A549 (cell line): ENCODE measurements around the gene RGMA. TPM values are rescaled to one million over a fixed set of nuclear protein-coding genes. Genes with fewer than 3 reads are reported as not detected.

ENCODE experiments used
- ATAC-seq, 2 experiments: fragments of 200-7000 bp in 1 of 2; fragments of >200 bp in 1 of 2; cut with Nextera tagmentation in 1 of 2; cut with Tn5 transposase in 1 of 2; 3 replicates each; pipeline versions ENCODE4 v1.8.0 to v1.9.1; 2018 to 2020; ENCODE audit warnings: mild to moderate bottlenecking in 1 of 2, moderate library complexity in 1 of 2
- CTCF ChIA-PET: fragments of 300-600 bp; sonication (Branson Sonifier 250); formaldehyde crosslinking; extraction: SDS; loops from one replicate; lab custom pipeline; 2021; ENCODE audit warnings: antibody characterized with exemption, inconsistent platforms; lab: Yijun Ruan, JAX
- POLR2A ChIA-PET: fragments of 350-600 bp; formaldehyde crosslinking; extraction: SDS; loops from one replicate; lab custom pipeline; 2021; ENCODE audit warnings: antibody characterized with exemption, inconsistent platforms; lab: Yijun Ruan, JAX
- DNase-seq, 2 experiments: peaks; one replicate each; pipeline versions ENCODE4 v3.0.0 to v3.0.0-alpha.2; 2011 to 2016; ENCODE audit warnings: low read depth in 1 of 2, low spot score in 1 of 2
- FAIRE-seq: peaks from 2 replicates; lab custom pipeline; 2011; peaks lifted over from hg19 to GRCh38; lab: Jason Lieb, UNC
- H3K27ac ChIP-seq, 2 experiments: fragments of >200 bp; sonication (Bioruptor Twin); formaldehyde crosslinking; 3 replicates each; pipeline ENCODE4 v1.5.1; 2016 to 2017
- H3K4me1 ChIP-seq: fragments of >200 bp; sonication (Bioruptor Twin); formaldehyde crosslinking; 3 replicates; pipeline ENCODE4 v1.6.1; 2016
- H3K4me2 ChIP-seq: fragments of >200 bp; sonication (Bioruptor Twin); formaldehyde crosslinking; 3 replicates; pipeline ENCODE4 v1.6.1; 2016
- H3K4me3 ChIP-seq: fragments of >200 bp; sonication (Bioruptor Twin); formaldehyde crosslinking; 3 replicates; pipeline ENCODE4 v1.5.1; 2016
- H3K9me3 ChIP-seq: fragments of >200 bp; sonication (Bioruptor Twin); formaldehyde crosslinking; 3 replicates; pipeline ENCODE4 v1.6.1; 2016
- BHLHE40 ChIP-seq: IDR thresholded peaks from 2 replicates; pipeline ENCODE4 v1.6.1; 2012; ENCODE audit warnings: low read depth, low read length, inconsistent platforms
- CBX8 ChIP-seq: fragments of 200-600 bp; sonication (generic); IDR thresholded peaks from 2 replicates; pipeline ENCODE4 v1.6.1; 2016
- CHD2 ChIP-seq: fragments of 150-350 bp; IDR thresholded peaks from 2 replicates; pipeline ENCODE4 v1.6.1; 2014; ENCODE audit warnings: low read length; ENCODE audit not compliant: partially characterized antibody
- CHD4 ChIP-seq: fragments of 200-600 bp; sonication (generic); IDR thresholded peaks from 2 replicates; pipeline ENCODE4 v1.6.1; 2016; ENCODE audit warnings: antibody characterized with exemption, mild to moderate bottlenecking, borderline replicate concordance
- CTCF ChIP-seq: fragments of >200 bp; sonication (Bioruptor Twin); formaldehyde crosslinking; IDR thresholded peaks from 3 replicates; pipeline ENCODE4 v1.5.1; 2016
- EHMT2 ChIP-seq: fragments of 200-600 bp; sonication (generic); IDR thresholded peaks from 2 replicates; pipeline ENCODE4 v1.6.1; 2016; ENCODE audit warnings: antibody characterized with exemption, low read depth, mild to moderate bottlenecking, moderate library complexity
- ELK1 ChIP-seq: fragments of 150-350 bp; IDR thresholded peaks from 2 replicates; pipeline ENCODE4 v1.6.1; 2014; ENCODE audit warnings: low read depth, mild to moderate bottlenecking, low read length
- ESRRA ChIP-seq: fragments of 150-350 bp; IDR thresholded peaks from 2 replicates; pipeline ENCODE4 v1.6.1; 2014; ENCODE audit warnings: mild to moderate bottlenecking, low read length, borderline replicate concordance
- FOSL2 ChIP-seq, 2 experiments: fragments of 450-650 bp in 1 of 2; fragments of >200 bp in 1 of 2; sonication (Bioruptor Twin) in 1 of 2; formaldehyde crosslinking; IDR thresholded peaks; 2 replicates each; pipeline versions ENCODE4 v1.5.0 to v1.6.1; 2016 to 2020; ENCODE audit warnings: mild to moderate bottlenecking in 1 of 2, moderate library complexity in 1 of 2
- FOXS1 ChIP-seq: fragments of 250-450 bp; sonication (Bioruptor Pico); IDR thresholded peaks from 2 replicates; pipeline ENCODE4 v1.5.0; 2020; ENCODE audit warnings: mild to moderate bottlenecking, moderate library complexity
- HES2 ChIP-seq: fragments of >200 bp; sonication (Bioruptor Twin); formaldehyde crosslinking; IDR thresholded peaks from 2 replicates; pipeline ENCODE4 v1.6.1; 2016
- HOXB5 ChIP-seq: fragments of 250-450 bp; sonication (Bioruptor Pico); IDR thresholded peaks from 2 replicates; pipeline ENCODE4 v1.5.0; 2020; ENCODE audit warnings: mild to moderate bottlenecking, moderate library complexity
- JUNB ChIP-seq: fragments of >200 bp; sonication (Bioruptor Twin); formaldehyde crosslinking; IDR thresholded peaks from 2 replicates; pipeline ENCODE4 v1.6.1; 2016
- KDM1A ChIP-seq: fragments of 200-600 bp; sonication (generic); IDR thresholded peaks from 2 replicates; pipeline ENCODE4 v1.6.1; 2016; ENCODE audit warnings: low read depth, mild to moderate bottlenecking
- KDM5A ChIP-seq: fragments of 200-600 bp; sonication (generic); IDR thresholded peaks from 2 replicates; pipeline ENCODE4 v1.6.1; 2016; ENCODE audit warnings: antibody characterized with exemption, mild to moderate bottlenecking
- NR3C1 ChIP-seq: fragments of >200 bp; sonication (Bioruptor Twin); formaldehyde crosslinking; IDR thresholded peaks from 3 replicates; pipeline ENCODE4 v1.6.1; 2017
- POLR2A ChIP-seq: IDR thresholded peaks from 2 replicates; pipeline ENCODE4 v1.6.1; 2012; ENCODE audit warnings: mild to moderate bottlenecking, low read length
- RNF2 ChIP-seq: fragments of 200-600 bp; sonication (generic); IDR thresholded peaks from 2 replicates; pipeline ENCODE4 v1.6.1; 2016; ENCODE audit warnings: low read depth, mild to moderate bottlenecking, antibody characterized with exemption, moderate library complexity, borderline replicate concordance
- ZSCAN20 ChIP-seq: fragments of 250-450 bp; sonication (Bioruptor Pico); IDR thresholded peaks from 2 replicates; pipeline ENCODE4 v1.8.0; 2022; ENCODE audit warnings: mild to moderate bottlenecking, moderate library complexity
- WGBS: methylation state at CpG from one replicate; pipeline ENCODE4 v1.1.6; 2017; ENCODE audit errors: missing lambda C conversion rate; 5-methylcytosine and 5-hydroxymethylcytosine counted together
- polyA plus RNA-seq, 4 experiments: library from polyadenylated mRNA; depleted of rRNA in 3 of 4; stranded (reverse); fragments of >200 nt; fragmentation: RNase III in 1 of 4; extraction: RNeasy Plus Mini Kit Qiagen cat#74134 plus additional on column Dnase treatment in 1 of 4; gene quantifications; 2 replicates in 3 of 4; 3 replicates in 1 of 4; pipeline ENCODE4 v1.2.3, GENCODE V29; 2011 to 2017

The RGMA gene
- polyA plus RNA-seq, 2 of the 4 experiments (the other 2 are of a cell fraction): 0.22 TPM; not detected in 1

- Histone ChIP-seq H3K27ac (no peak overlapping the region), H3K9me3 (peaks cover 8% of the 10 kb centered on the region; the same call in 1 of the 3 replicates), H3K4me3 (no peak overlapping the region), H3K4me2 (no peak overlapping the region), H3K4me1 (no peaks in the 10 kb centered on the region)
- 77% methylated on average over 8 of the region's 13 CpGs for WGBS
- no peak for ATAC-seq
- no peak for FAIRE-seq
- TF ChIP-seq BHLHE40 (no peak), NR3C1 (no peak), RNF2 (no peak), CTCF (no peak), FOSL2 (IDR thresholded peaks at IDR 0.05) (no peak), FOSL2 (CRISPR knock-in tag; IDR thresholded peaks at IDR 0.05) (no peak), CBX8 (no peak), JUNB (no peak), KDM5A (no peak), FOXS1 (CRISPR knock-in tag) (no peak), ZSCAN20 (no peak), CHD4 (no peak), HOXB5 (CRISPR knock-in tag) (no peak), EHMT2 (no peak), ELK1 (no peak), CHD2 (no peak), KDM1A (no peak), HES2 (no peak), ESRRA (no peak)
- no peak for DNase-seq
- ChIA-PET POLR2A (no interaction called here), CTCF (interaction anchor here (11.1 kb wide), 1 partner anchor 18 kb away, joined by 114 read pairs; no protein-coding TSS in a partner anchor)
Measured at GRCh38 chr15:93050648-93051047, 38.4 kb downstream of the RGMA start.

GRCh38 chr15:93049914-93050578, 39.0 kb downstream of the RGMA start:
- CTCF ChIA-PET: interaction anchor here (1.3 to 11.1 kb wide), 2 partner anchors 17 to 38 kb away, joined by 3 to 114 read pairs; no protein-coding TSS in a partner anchor
- Histone ChIP-seq H3K4me1 (no peaks in the 10 kb centered on the region), H3K4me3 (no peak overlapping the region), H3K9me3 (peaks cover 9% of the 10 kb centered on the region; the same call in 1 of the 3 replicates), H3K27ac (no peak overlapping the region), H3K4me2 (no peak overlapping the region)
- DNase-seq: no peak
- no peak for FAIRE-seq
- TF ChIP-seq CTCF (no peak), POLR2A (no peak), BHLHE40 (no peak), FOXS1 (CRISPR knock-in tag) (no peak), CHD2 (no peak)
- peak; percentile 7 to 13; a peak in 3 of 6 replicates for ATAC-seq
- POLR2A ChIA-PET: no interaction called here
- WGBS: 38% methylated on average over 15 of the region's 15 CpGs
